NB4 (cell line): Measurements from ENCODE around the gene CCDC18.

Source experiments
- POLR2A ChIP-seq: IDR thresholded peaks from 2 replicates; pipeline ENCODE4 v1.6.1; 2011; ENCODE audit warnings: mild to moderate bottlenecking; ENCODE audit not compliant: insufficient read length; ENCODE audit errors: extremely low read depth
- TF ChIP-seq, protein P1 (sequence below): IDR thresholded peaks from one replicate; pipeline ENCODE4 v1.5.1; 2012; ENCODE audit warnings: low read depth, low read length

- TF ChIP-seq, protein P1, sequence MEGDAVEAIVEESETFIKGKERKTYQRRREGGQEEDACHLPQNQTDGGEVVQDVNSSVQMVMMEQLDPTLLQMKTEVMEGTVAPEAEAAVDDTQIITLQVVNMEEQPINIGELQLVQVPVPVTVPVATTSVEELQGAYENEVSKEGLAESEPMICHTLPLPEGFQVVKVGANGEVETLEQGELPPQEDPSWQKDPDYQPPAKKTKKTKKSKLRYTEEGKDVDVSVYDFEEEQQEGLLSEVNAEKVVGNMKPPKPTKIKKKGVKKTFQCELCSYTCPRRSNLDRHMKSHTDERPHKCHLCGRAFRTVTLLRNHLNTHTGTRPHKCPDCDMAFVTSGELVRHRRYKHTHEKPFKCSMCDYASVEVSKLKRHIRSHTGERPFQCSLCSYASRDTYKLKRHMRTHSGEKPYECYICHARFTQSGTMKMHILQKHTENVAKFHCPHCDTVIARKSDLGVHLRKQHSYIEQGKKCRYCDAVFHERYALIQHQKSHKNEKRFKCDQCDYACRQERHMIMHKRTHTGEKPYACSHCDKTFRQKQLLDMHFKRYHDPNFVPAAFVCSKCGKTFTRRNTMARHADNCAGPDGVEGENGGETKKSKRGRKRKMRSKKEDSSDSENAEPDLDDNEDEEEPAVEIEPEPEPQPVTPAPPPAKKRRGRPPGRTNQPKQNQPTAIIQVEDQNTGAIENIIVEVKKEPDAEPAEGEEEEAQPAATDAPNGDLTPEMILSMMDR, result no peak
- TF ChIP-seq POLR2A, result no peak
Observed at GRCh38 chr1:93150729-93151128, 29.8 kb upstream of the CCDC18 start.
